Hematopoietic multipotent progenitor cell treated with erythropoietin and hydrocortisone succinate and interleukin-3 and kit ligand, for 4 days (in vitro differentiated cells): ENCODE results near the gene SPR.

ENCODE experiments used
- DNase-seq: peaks from one replicate; pipeline ENCODE4 v3.0.0-alpha.2; 2015

The SPR gene

GRCh38 chr2:72916743-72917137, 29.5 kb downstream of the SPR start:
- DNase-seq, result no peak

- peak; percentile 57 for DNase-seq
Measured at GRCh38 chr2:72917138-72917876, 30.1 kb downstream of the SPR start, which contains the start of gene EMX1. TSS of gene EMX1 (plus strand) at chr2:72917519. CDS start at chr2:72917853, 334 bp downstream.

GRCh38 chr2:72917877-72918553, 30.8 kb downstream of the SPR start:
- no peak for DNase-seq

GRCh38 chr2:72919414-72920317, 32.5 kb downstream of the SPR start:
- no peak for DNase-seq

- DNase-seq, result peak; percentile 59
Measured at GRCh38 chr2:72920318-72921087, 33.3 kb downstream of the SPR start.

GRCh38 chr2:72921088-72921851, 34.1 kb downstream of the SPR start:
- no peak for DNase-seq

GRCh38 chr2:72921853-72922252, 34.6 kb downstream of the SPR start:
- DNase-seq, result no peak

GRCh38 chr2:72923833-72924352, 36.7 kb downstream of the SPR start:
- no peak for DNase-seq

GRCh38 chr2:72924353-72925240, 37.4 kb downstream of the SPR start:
- DNase-seq, result peak; percentile 38

GRCh38 chr2:72925328-72925943, 38.2 kb downstream of the SPR start:
- DNase-seq, result no peak

GRCh38 chr2:72926368-72926767, 39.2 kb downstream of the SPR start:
- DNase-seq, result no peak

- no peak for DNase-seq
Measured at GRCh38 chr2:72926811-72927465, 39.7 kb downstream of the SPR start.

- DNase-seq, result no peak
Measured at GRCh38 chr2:72927619-72928550, 40.7 kb downstream of the SPR start.

GRCh38 chr2:72929010-72929409, 41.8 kb downstream of the SPR start:
- DNase-seq, result no peak

GRCh38 chr2:72931280-72931910, 44.2 kb downstream of the SPR start:
- DNase-seq, result no peak

- peak; percentile 28 for DNase-seq
Measured at GRCh38 chr2:72932045-72932740, 45.0 kb downstream of the SPR start.

GRCh38 chr2:72932805-72933204, 45.6 kb downstream of the SPR start:
- DNase-seq, result no peak
